ENCODE data around the gene PDP2.

GRCh38 chr16:66847533-66848067 lies 32.7 kb upstream of the PDP2 start:
- TF ChIP-seq CTCF (IDR thresholded peaks at IDR 0.05; ENCODE audit: low read length) (no peak), EZH2 (IDR thresholded peaks at IDR 0.05; ENCODE audit: borderline replicate concordance, low read length) (no peak)

Measured in OCI-LY1 (cell line).